ENCODE data around the gene TRIM38. TPM values are rescaled to one million over a fixed set of nuclear protein-coding genes. Genes with fewer than 3 reads are reported as not detected.
"Not testable (repeated sequence)": the region's sequence is repeated elsewhere in the genome, so short reads cannot be mapped to it uniquely, and the experiment has no call there.

The TRIM38 gene
- total and polyA plus RNA-seq, 3 experiments from 2014 or later: 10.1 to 11.2 (median 10.8) TPM

GRCh38 chr6:26006086-26006939 is 43.7 kb downstream of the TRIM38 start:
- Histone ChIP-seq H3K9me3 (ENCODE audit: low read length) (no peaks in the 10 kb centered on the region), H3K27ac (ENCODE audit: low read depth, low read length) (no peak overlapping the region), H3K4me1 (ENCODE audit: insufficient read depth, low read length) (no peaks in the 10 kb centered on the region), H3K27me3 (ENCODE audit: insufficient read depth, low read length, poor library complexity, severe bottlenecking) (no peaks in the 10 kb centered on the region), H3K36me3 (ENCODE audit: insufficient read depth, low read length) (no peaks in the 10 kb centered on the region), H3K4me3 (ENCODE audit: low read length) (no peak overlapping the region)
- peaks cover 0 to 8% (median 0%) of the 10 kb centered on the region in 3 donors for H3K4me1 Mint-ChIP-seq
- H3K9me3 Mint-ChIP-seq: no peaks in the 10 kb centered on the region
- peak overlapping the region in 2 of 8 donors; percentile 78 to 81 for H3K27ac Mint-ChIP-seq
- ChIA-PET CTCF (interaction anchor here (0.6 to 8.1 kb wide), 4 partner anchors 12 to 566 kb away, joined by 3 to 100 read pairs (median 4); a partner anchor contains a TSS), POLR2A (interaction anchor here (0.6 to 1.6 kb wide), 4 partner anchors 11 to 1512 kb away, joined by 3 to 4 read pairs (median 4); a partner anchor contains a TSS)
- DNase-seq: no peak
- H3K27me3 Mint-ChIP-seq: no peaks in the 10 kb centered on the region
- peaks cover 0 to 4% (median 1%) of the 10 kb centered on the region in 3 donors for H3K36me3 Mint-ChIP-seq
- no peak overlapping the region for H3K4me3 Mint-ChIP-seq

DNA sequence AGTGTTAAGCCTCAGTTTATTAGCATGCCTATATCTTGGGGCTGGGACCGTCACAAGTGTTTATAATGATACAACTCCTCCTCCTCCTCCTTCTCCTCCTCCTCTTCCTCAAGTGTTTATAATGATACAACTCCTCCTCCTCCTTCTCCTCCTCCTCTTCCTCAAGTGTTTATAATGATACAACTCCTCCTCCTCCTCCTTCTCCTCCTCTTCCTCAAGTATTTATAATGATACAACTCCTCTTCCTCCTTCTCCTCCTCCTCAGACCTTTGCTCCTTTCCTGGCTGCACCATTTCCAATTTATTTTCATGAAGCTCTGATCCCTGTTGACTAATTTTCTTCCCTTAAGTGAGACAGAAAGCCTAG is 44.3 kb downstream of the TRIM38 start:
- H3K4me3 Mint-ChIP-seq; H3K36me3 ChIP-seq (ENCODE audit: insufficient read depth, low read length); H3K9me3 Mint-ChIP-seq; DNase-seq; H3K36me3 Mint-ChIP-seq; H3K9me3 ChIP-seq (ENCODE audit: low read length); H3K4me3 ChIP-seq (ENCODE audit: low read length); H3K27ac ChIP-seq (ENCODE audit: low read depth, low read length); H3K27me3 ChIP-seq (ENCODE audit: insufficient read depth, low read length, poor library complexity, severe bottlenecking); H3K4me1 ChIP-seq (ENCODE audit: insufficient read depth, low read length); H3K4me1 Mint-ChIP-seq; H3K27ac Mint-ChIP-seq; H3K27me3 Mint-ChIP-seq: not testable (repeated sequence)
- ChIA-PET CTCF (interaction anchor here (0.6 to 8.1 kb wide), 3 partner anchors 13 to 565 kb away, joined by 3 to 100 read pairs (median 4); a partner anchor contains a TSS), POLR2A (interaction anchor here (1.4 to 1.6 kb wide), 3 partner anchors 10 to 14 kb away, joined by 3 to 4 read pairs (median 4); a partner anchor contains a TSS)

- Histone ChIP-seq H3K27me3 (ENCODE audit: insufficient read depth, low read length, poor library complexity, severe bottlenecking) (no peaks in the 10 kb centered on the region), H3K27ac (ENCODE audit: low read depth, low read length) (no peak overlapping the region), H3K4me3 (ENCODE audit: low read length) (no peak overlapping the region), H3K9me3 (ENCODE audit: low read length) (no peaks in the 10 kb centered on the region), H3K4me1 (ENCODE audit: insufficient read depth, low read length) (no peaks in the 10 kb centered on the region), H3K36me3 (ENCODE audit: insufficient read depth, low read length) (no peaks in the 10 kb centered on the region)
- H3K27ac Mint-ChIP-seq: no peak overlapping the region
- peaks cover 0 to 4% (median 0%) of the 10 kb centered on the region in 3 donors for H3K4me1 Mint-ChIP-seq
- H3K9me3 Mint-ChIP-seq: no peaks in the 10 kb centered on the region
- no peaks in the 10 kb centered on the region for H3K27me3 Mint-ChIP-seq
- H3K36me3 Mint-ChIP-seq: peaks cover 0 to 3% (median 0%) of the 10 kb centered on the region in 3 donors
- ChIA-PET POLR2A (no interaction called here), CTCF (interaction anchor here (8.1 kb wide), 1 partner anchor 15 kb away, joined by 100 read pairs; no protein-coding TSS in a partner anchor)
- no peak overlapping the region for H3K4me3 Mint-ChIP-seq
- no peak for DNase-seq
Measured at GRCh38 chr6:26008470-26008869, 45.9 kb downstream of the TRIM38 start.

DNA sequence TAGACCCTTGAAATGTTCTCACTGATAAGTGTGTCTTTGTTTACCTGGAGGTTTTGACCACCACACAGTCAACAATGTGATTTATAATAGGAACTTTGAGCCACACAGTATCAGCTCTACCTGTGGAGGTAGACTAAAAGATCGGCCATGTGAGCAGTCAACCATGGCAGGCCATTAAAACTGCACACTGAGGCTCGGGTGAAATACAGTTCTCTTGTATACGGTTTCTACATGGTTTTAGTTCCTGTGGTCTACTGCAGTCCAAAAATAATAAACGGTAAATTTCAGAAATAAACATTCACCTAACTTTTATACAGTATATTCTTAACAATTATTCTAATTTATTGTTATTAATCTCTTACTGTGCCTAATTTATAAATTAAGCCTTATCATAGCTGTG is 47.2 kb downstream of the TRIM38 start:
- ChIA-PET CTCF (interaction anchor here (1.0 to 2.2 kb wide), 3 partner anchors 10 to 17 kb away, joined by 3 to 13 read pairs (median 3); no protein-coding TSS in a partner anchor), POLR2A (interaction anchor here (1.0 kb wide), 1 partner anchor 10 kb away, joined by 4 read pairs; a partner anchor contains a TSS)
- H3K4me3 Mint-ChIP-seq: no peak overlapping the region

GRCh38 chr6:26012061-26012460 is 49.5 kb downstream of the TRIM38 start:
- POLR2A ChIA-PET: no interaction called here

More for the DNA sequence above, 47.2 kb downstream of the TRIM38 start:
- Histone ChIP-seq H3K9me3 (ENCODE audit: low read length) (no peaks in the 10 kb centered on the region), H3K27me3 (ENCODE audit: insufficient read depth, low read length, poor library complexity, severe bottlenecking) (no peaks in the 10 kb centered on the region), H3K4me3 (ENCODE audit: low read length) (no peak overlapping the region), H3K4me1 (ENCODE audit: insufficient read depth, low read length) (no peaks in the 10 kb centered on the region), H3K36me3 (ENCODE audit: insufficient read depth, low read length) (no peaks in the 10 kb centered on the region), H3K27ac (ENCODE audit: low read depth, low read length) (no peak overlapping the region)
- peaks cover 0 to 4% (median 0%) of the 10 kb centered on the region in 3 donors for H3K4me1 Mint-ChIP-seq
- H3K9me3 Mint-ChIP-seq: no peaks in the 10 kb centered on the region
- no peaks in the 10 kb centered on the region for H3K36me3 Mint-ChIP-seq
- H3K27ac Mint-ChIP-seq: no peak overlapping the region
- no peaks in the 10 kb centered on the region for H3K27me3 Mint-ChIP-seq
- DNase-seq: no peak

DNA sequence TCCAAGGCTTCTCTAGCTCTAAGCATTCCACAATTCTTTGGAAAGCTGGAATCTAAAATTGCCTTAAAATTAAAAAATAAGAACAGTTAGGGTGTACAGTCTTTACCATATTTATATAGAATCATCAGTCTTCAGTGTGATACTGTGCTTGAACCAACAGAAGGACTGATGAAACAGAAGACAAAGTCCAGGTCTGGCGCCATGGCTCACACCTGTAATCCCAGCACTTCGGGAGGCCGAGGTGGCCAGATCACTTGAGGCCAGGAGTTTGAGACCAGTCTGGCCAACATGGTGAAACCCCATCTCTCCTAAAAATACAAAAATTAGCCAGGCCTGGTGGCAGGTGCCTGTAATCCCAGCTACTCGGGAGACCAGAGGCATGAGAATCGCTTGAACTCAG is 51.8 kb downstream of the TRIM38 start:
- H3K9me3 ChIP-seq (ENCODE audit: low read length); H3K4me3 Mint-ChIP-seq; H3K27me3 ChIP-seq (ENCODE audit: insufficient read depth, low read length, poor library complexity, severe bottlenecking); DNase-seq; H3K27me3 Mint-ChIP-seq; H3K4me1 ChIP-seq (ENCODE audit: insufficient read depth, low read length); H3K4me3 ChIP-seq (ENCODE audit: low read length); H3K27ac Mint-ChIP-seq; H3K36me3 ChIP-seq (ENCODE audit: insufficient read depth, low read length); POLR2A ChIA-PET; H3K9me3 Mint-ChIP-seq; H3K36me3 Mint-ChIP-seq; H3K27ac ChIP-seq (ENCODE audit: low read depth, low read length): not testable (repeated sequence)
- H3K4me1 Mint-ChIP-seq: peaks cover 5 to 10% (median 8%) of the 10 kb centered on the region in 3 donors
- CTCF ChIA-PET: interaction anchor here (10.0 kb wide), 1 partner anchor 21 kb away, joined by 88 read pairs; no protein-coding TSS in a partner anchor

More at GRCh38 chr6:26012061-26012460, 49.5 kb downstream of the TRIM38 start:
- CTCF ChIA-PET: interaction anchor here (1.4 to 2.2 kb wide), 5 partner anchors 8 to 20 kb away, joined by 4 to 13 read pairs (median 6); no protein-coding TSS in a partner anchor
- Mint-ChIP-seq H3K4me1 (peaks cover 0 to 5% (median under 1%) of the 10 kb centered on the region in 3 donors), H3K36me3 (no peaks in the 10 kb centered on the region), H3K27ac (no peak overlapping the region), H3K27me3 (no peaks in the 10 kb centered on the region), H3K9me3 (no peaks in the 10 kb centered on the region), H3K4me3 (no peak overlapping the region)
- no peaks in the 10 kb centered on the region for H3K9me3 ChIP-seq (ENCODE audit: low read length)
- no peak overlapping the region for H3K4me3 ChIP-seq (ENCODE audit: low read length)
- H3K27me3 ChIP-seq (ENCODE audit: insufficient read depth, low read length, poor library complexity, severe bottlenecking): no peaks in the 10 kb centered on the region
- H3K36me3 ChIP-seq (ENCODE audit: insufficient read depth, low read length): no peaks in the 10 kb centered on the region
- no peak for DNase-seq
- H3K27ac ChIP-seq (ENCODE audit: low read depth, low read length): no peak overlapping the region
- peaks cover 3% of the 10 kb centered on the region for H3K4me1 ChIP-seq (ENCODE audit: insufficient read depth, low read length)

DNA sequence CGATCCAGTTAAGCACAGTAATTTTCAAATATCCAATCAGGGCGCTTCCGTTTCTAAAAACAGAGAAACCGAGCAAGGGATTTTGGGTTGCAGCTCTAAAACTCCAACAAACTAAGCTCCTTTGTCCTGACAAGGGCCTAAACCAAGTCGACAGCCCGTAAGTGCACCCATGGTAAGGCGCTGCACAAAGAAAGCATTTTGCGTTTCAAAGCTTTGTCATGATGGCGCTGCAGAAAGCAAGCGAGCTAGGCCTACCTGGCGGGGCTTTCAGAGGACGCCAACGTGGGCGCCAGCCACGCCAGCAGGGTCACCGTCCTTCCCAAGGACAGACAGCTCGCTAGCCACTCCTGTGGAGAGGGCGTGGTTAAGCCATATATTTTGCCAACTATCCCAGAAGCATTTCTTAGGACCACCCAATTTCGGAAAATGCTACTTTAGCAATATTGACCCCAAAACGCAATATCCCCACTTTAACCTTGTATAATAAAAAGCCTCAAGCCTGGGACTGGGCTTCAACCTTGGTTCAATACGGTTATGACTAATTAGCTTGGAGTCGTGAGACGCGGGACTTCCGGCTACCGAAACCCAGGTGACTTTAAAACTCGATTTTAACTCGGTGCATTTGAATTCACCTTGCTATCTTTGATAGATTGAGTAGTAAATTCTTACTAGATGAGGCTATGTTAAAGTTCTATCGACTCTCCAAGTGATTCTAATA is 53.8 kb downstream of the TRIM38 start:
- POLR2A ChIA-PET: interaction anchor here (0.5 to 3.2 kb wide), 8 partner anchors 10 to 1874 kb away, joined by 3 to 23 read pairs (median 7); a partner anchor contains a TSS

More for the DNA sequence above, 53.8 kb downstream of the TRIM38 start:
- H3K4me1 ChIP-seq (ENCODE audit: insufficient read depth, low read length): peaks cover 5% of the 10 kb centered on the region
- Mint-ChIP-seq H3K4me1 (peaks cover 20 to 21% (median 20%) of the 10 kb centered on the region in 3 donors), H3K27ac (peak overlapping the region in 3 of 8 donors; percentile 21 to 76 (median 72)), H3K4me3 (peak overlapping the region in 4 of 7 donors; percentile 34 to 76 (median 70)), H3K36me3 (peaks cover 0 to 10% (median 0%) of the 10 kb centered on the region in 3 donors), H3K27me3 (peaks cover 0 to 9% of the 10 kb centered on the region in 2 donors), H3K9me3 (peaks cover 0 to 6% (median 2%) of the 10 kb centered on the region in 5 donors)
- H3K4me3 ChIP-seq (ENCODE audit: low read length): no peak overlapping the region
- CTCF ChIA-PET: interaction anchor here (1.5 to 10.0 kb wide), 6 partner anchors 9 to 1877 kb away, joined by 3 to 88 read pairs (median 14); a partner anchor contains a TSS
- no peak overlapping the region for H3K27ac ChIP-seq (ENCODE audit: low read depth, low read length)
- no peak for DNase-seq
- no peaks in the 10 kb centered on the region for H3K27me3 ChIP-seq (ENCODE audit: insufficient read depth, low read length, poor library complexity, severe bottlenecking)
- no peaks in the 10 kb centered on the region for H3K36me3 ChIP-seq (ENCODE audit: insufficient read depth, low read length)
- peaks cover 3% of the 10 kb centered on the region for H3K9me3 ChIP-seq (ENCODE audit: low read length)

All from CD8-positive, alpha-beta memory T cell (primary cell).